NCI-H774 (cell line): ENCODE data around the gene DDX10.
"Not testable (repeated sequence)": the region's sequence is repeated elsewhere in the genome, so short reads cannot be mapped to it uniquely, and the experiment has no call there.

Experiments
- DNase-seq: peaks from one replicate; lab custom pipeline; 2025; lab: John Stamatoyannopoulos, UW

DDX10 gene

DNA sequence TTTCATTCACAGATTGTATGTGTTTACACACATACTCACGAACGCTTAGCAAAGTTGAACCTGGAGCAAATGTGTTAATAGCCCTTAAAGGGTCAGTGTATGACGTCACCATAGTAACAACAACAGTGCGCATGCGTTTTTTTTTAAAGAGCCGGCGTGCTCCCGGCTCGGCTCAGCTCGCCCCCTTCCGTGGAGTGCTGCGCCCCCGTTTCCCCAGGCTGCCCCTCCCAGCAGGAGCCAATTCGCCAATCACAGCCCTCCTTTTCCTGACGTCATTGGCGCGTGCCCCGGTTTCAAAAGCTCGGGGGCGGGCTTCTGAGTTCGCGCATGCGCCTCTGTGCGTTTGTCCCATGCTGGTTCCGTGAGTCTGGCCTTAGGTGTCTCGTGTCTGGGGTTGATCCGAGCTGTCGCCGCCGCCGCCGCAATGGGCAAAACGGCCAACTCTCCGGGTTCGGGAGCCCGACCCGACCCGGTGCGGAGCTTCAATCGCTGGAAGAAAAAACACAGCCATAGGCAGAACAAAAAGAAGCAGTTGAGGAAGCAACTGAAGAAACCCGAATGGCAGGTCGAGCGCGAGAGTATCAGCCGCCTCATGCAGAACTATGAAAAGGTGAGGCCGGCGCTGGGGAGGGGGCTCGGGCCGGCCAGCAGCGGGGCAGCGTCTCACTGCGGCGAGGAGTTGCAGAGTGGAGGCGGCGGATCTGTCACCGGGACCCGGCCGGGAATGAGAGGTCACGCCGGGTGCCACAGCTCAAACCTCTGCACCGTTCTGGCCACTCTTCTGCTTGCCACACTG, at the start of gene DDX10:
DDX10 (plus strand) TSS at position 340 of the 796 bp plus-strand sequence; CDS start at position 425, 85 bp downstream.
- DNase-seq: peak; percentile 98

DNA sequence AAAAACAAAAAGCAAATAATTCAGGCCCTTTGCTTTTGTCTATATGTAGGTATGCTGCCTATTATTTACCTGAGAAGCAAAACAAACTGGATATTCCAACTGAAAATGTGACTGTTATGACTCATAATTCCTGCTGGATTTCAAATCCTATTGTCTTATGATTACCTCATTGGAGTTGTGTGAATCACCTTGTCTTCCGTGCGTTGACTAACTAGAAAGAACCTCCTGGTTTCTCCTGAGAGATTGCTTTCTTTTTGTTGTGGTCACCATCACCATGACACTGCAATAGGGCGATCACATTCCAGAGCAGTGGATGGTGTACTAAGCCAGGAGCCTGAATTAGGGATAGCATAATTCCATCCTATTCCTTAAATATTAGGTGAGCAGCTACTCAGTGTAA, 48.3 kb upstream of the DDX10 start:
- DNase-seq: no peak

DNA sequence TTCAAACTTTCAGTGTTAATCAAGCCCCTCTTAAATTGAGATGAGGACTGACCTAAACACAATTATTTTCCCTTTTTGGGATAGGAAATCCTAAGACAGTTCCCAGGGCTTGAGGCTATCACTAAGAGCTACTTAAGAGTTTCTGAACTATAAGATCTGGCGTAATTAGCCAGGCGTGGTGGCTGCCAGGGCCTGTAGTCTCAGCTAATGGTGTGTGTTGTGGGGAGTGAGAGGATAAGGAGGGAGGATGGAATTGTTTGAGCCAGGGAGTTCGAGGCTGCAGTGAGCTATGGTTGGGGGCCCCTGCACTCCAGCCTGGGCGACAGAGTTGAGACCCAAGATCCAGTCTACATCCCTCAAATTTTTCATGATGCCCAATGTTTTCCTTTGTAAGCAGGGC, 47.8 kb upstream of the DDX10 start:
- no peak for DNase-seq

DNA sequence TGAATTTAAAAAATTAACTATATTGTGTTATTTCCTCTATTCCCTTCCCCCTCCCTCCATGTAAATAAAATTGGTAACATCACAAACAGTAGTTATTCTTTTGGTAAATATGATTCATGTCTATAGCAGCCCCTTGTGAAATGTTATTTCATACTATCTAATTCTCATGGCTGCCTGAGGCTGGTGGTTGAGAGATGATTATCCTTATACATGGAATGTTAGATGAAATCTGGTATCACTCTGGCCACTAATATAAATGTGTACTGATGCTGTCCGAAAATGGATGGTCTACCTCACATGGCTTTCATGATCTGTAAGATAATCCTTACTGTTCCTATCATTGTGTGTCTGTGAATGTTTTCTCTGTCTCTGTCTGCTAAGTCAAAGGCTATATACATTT, 46.3 kb upstream of the DDX10 start:
- DNase-seq: no peak

DNA sequence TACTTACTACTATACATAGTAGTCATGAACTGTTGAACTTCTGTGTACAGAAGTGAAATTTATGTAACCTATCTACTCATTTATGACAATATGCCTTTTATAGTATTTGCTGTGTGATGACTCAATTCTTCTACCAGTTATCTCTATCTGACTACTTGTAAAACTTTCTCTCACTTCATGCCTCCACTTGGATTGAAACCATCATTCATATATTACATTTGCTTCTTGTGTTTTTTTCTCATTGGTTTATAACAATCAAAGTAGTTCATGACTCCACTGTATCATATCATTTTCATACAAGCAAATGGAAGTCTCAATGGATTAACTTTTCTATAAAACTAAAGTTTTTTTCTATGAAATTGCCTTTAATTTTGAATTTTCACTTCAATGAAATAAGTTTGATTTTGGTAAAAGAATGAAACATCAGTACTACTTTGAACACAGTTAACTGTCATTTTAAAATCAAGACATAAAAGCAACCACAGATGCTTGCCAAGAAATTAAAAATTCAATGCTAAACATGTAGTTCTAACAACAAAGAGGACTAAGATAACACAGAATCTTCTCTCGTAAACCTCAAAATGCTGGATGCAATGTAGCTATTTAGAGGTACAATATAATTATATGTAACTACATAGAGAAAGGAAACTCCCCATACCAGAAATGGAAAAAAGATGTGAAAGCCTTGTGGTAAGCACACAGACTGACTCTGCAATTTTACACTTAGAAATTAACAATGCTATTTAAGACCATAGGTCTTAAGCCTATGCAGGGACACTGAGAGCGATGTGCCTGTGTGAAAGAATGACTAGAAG, 43.7 kb upstream of the DDX10 start:
- no peak for DNase-seq

DNA sequence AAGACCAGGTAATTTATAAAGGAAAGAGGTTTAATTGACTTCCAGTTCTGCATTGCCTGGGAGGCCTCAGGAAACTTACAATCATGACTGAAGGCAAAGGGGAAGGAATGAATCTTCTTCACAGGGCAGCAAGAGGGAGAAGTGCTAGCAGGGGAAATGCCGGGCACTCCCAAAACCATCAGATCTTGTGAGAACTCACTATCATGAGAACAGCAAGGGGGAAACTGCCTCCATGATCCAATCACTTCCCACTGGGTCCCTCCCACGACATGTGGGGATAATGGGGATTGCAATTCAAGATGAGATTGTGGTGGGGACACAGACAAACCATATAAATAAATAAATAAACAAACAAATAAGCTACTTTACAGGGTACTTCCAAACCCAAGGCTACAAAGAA, 42.5 kb upstream of the DDX10 start:
- DNase-seq: no peak

DNA sequence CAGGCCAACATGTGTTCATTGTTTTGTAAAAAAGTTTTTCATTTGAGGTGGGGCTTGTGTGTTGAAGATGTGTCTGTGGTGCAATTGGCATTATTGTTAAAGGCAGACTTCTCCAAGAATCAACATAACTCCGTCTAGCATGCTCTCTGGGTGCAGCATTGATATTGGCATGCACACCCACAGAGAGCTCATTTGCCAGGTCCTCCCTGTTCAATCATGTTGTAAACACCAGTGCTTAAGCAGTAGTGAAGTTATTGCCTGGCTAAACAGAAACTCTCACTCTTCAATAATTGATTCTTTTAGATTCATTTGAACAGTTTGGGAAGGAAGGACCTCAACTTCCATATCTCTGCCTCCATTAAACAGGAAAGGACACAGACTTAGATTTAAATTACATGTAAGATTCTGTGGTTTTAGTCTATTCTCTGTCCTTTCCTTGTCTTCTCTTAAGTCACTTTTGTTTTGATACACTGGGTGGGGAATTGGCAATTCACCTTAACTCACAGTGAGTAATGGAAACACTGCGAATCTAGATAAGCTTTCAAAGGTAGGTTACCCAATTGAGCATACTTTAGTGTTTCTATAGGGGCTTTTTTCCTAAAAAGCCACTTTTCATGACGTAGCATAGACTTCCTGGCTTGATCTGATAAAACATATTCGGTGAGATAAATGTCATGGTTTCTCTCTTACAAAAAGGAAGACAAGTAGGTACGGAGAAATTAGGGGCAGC, 40.5 kb upstream of the DDX10 start:
- DNase-seq: no peak

DNA sequence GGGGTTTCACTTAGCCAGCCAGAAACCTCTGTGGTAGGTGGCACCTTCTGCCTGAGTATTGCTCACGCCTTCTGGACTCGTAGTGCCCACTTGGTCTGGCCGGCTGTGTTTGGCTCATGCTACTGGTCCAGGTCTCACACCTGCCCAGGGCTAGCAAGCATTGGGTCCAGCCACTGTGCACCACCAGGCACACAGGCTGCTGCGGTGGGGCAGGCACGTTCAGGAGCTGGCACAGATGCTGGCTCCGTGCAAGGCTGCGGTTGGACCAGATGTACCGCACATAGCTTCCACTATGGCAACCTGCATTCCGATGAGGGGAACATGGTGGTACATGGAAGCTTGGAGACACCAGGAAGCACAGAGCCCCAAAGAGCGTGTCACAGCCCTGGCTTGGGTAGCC, 36.5 kb upstream of the DDX10 start:
- DNase-seq: no peak

DNA sequence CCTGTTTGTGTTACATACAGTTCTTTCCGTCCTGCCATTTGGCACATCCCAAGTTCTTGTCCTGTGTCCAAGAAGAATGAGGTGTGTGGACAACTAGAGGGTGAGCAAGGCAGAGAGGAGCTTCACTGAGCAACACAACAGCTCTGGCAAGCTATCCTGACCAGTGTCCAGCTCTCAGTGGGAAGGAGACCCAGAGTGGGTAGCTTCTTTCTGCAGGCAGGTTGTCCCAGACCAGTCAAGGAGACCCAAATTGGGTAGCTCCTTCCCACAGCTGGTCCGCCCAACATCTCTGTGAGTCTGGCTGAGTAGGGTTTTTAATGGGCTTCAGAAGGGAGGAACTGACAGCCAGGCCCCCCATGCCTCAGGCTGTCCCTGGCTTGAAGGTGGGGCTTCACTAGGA, 36.1 kb upstream of the DDX10 start:
- no peak for DNase-seq

DNA sequence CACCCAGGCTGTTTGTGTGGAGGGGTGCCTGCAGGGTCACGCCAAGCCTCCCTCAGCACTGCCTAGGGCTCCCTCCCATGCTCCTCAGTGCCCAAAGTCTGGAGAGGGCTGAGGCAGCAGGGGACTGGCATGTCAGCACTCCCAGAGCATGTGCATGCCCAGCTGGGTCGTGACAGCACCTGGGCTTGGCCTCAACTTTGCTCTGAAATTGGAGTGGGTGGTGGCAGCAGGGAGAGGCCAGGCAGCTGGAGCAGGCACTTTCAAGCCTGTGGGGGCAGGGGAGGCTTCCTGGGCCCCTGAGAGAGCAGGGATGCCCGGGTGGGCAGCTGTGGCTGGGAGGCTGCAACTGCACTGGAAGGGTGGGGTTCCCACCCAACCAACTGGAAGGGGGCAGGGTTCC, 35.6 kb upstream of the DDX10 start:
- no peak for DNase-seq

DNA sequence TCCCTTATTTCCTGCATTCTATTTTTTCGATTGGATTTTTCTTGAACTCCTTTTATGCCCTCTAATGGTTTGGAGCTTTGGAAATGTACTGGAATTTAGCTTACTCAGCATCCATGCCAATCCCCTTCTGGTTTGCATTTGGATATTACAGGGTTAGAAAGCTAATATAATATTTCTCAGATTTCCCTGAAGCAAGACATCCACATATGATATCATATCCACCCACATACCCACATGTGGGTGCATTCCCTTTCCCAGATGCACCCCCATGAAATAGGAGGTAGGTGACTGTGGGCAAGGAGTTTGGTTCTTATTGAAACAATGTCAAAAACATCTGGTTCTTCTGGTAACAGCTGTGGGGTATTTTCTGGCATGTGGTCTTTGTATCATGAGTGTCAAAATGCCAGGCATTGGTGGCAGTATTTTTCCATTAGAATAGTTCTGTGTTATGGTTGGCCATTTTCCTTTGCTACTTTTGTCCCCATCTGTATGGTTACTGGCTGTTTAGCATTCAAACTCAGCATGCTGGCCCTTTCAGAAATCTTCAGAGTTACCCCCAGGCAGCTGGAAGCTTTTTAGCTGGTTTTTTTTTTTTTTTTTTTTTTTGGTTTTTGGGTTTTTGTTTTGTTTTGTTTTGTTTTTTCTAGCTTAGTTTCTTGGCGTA, 32.7 kb upstream of the DDX10 start:
- DNase-seq: no peak

DNA sequence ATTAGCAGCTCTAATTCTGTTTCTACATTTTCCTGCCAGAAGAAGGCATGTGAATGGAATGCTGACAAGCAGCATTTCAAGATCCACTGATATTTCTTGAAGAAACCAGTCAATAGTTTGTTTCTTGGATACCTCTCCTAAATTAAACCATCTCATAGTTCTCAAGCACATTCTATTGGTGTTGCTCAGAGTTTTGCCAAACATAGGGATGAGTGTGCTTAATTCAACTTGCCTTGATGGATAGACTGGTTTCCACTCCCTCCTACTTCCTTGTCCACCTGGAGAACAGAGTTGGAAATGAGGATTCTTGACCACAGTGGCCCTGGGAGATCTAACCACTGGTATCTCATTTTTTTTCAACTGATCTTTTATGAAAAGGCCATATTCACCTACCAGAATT, 29.8 kb upstream of the DDX10 start:
- DNase-seq: no peak

DNA sequence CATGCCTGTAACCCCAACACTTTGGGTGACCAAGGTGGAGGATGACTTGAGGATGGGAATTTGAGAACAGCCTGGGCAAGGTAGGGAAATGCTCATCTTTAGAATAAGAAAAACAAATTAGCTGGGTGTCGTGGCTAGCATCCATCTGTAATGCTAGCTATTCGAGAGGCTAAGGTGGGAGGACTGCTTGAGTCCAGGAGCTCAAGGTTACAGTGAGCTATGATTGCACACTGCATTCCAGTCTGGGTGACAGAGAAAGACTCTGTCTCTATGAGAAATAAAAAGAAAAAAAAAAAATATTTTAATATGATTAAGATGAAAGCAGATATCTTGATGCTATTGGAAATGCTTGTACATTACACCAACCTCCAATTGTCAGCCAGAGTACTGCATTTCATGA, 28.6 kb upstream of the DDX10 start:
- DNase-seq: no peak

DNA sequence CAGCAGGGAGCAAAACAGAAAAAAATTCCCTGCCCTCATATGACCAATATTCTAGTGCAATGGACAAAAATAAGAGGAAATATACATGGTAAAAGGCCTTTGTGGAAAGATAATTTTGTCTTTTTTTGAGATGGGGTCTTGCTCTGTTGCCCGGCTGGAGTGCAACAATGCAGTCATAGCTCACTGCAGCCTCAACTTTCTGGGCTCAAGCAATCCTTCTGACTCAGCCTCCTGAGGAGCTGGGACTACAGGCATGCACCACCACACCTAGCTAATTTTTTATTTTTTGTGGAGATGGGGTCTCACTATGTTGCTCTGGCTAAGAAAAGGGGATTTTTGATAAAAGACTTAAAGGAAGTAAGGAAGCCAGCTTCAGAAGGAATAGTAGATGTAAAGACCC, 25.7 kb upstream of the DDX10 start:
- DNase-seq: no peak

DNA sequence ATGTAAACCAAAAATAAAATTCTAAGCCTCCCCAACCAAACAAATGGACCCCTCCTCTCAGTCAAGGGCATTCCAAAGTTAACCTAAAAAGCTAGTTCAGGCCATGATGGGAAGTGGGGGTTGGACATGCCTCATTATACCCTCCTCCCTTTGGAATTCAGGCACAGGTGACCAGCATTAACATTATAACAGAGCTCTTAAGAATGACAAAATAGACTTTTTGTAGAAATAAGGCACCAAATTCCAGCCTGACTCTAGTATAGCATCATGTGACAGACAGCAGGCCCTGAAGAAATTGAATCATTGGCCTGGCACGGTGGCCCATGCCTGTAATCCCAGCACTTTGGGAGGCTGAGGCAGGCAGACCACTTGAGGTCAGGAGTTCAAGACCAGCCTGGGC, 23.1 kb upstream of the DDX10 start:
- DNase-seq: not testable (repeated sequence)

DNA sequence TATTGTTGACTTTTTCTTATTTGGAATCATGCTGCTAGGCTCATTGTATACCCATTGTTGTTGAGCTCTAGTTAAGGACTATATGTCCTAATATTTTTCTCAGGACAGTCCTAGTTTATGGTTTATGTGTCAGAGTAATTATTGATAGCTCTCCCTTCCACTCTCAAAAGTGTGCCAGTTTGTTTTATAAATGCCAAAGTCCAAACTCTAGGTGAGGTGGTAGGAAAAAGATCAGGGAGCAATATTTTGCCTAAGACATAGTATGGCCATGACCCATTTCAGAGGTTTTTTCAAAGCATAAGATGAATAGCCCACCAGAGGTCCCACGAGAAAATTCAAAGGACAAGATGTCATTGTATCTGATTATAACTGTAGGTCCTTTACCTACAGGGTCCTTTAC, 20.9 kb upstream of the DDX10 start:
- DNase-seq: no peak

DNA sequence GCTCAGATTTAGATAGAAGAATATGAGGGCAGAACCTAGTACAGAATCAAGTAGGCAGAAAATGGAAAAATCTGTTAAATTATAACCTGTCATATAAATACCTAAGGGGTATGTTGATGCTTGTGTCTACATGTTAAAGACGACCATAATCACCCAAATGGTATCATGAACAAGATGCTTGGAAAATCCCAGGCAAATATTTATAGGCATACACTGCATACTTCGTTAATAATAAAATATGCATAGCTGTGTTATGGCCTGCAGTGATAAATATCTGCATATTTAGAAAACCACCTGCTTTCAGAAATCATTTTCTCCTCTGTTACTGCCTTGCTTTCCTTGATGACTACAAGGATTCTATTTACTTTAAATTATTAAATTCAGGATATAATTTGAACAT, 18.9 kb upstream of the DDX10 start:
- no peak for DNase-seq

DNA sequence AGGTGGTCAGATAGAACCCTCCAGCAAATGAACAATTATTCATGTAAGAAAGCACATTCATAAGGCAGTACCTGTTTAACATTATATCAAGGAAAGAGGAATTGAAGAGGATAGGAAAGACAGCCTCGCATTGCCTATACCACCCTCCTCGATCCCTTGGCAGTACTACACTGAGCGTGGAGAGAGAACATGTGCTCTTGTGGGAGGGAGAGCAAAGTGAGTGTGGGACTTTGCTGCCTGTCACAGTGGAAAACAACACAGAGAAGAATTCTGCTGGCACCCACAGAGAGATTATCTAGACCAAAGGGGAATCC, 17.5 kb upstream of the DDX10 start:
- DNase-seq: no peak

DNA sequence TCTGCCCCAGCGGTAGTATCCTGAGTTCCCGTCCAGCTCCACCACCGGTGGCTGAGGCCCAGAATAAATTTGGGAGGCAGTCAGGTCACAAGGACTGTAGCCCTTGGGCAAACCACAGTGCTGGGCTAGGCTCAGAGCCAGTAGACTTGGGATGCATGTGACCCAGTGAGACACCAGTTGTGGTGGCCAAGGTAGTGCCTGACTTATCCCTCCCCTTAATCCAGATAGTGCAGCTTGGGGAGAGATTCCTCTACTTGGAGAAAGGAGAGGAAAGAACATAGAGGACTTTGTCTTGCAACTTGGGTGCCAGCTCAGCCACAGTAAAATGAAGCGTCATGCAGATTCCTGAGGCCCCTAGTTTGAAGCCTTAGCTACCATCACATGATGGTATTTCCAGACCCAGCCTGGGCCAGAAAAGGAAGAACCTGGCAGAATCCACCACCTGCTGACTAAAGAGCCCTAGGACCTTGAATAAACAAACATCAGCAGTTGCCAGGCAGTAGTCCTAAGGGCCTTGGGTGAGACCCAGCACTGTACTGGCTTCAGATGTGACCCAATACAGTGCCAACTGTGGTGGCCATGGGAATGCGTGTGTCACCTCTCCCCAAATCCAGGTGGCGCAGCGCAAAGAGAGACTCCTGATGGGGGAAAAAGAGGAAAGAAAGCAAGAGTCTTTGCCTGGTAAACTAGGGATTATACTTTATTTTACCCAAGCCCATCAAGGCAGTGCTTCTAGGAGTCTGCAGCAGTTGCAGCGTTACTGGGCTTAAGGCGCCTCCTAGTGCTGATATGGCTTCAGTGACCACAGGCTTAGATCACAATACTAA, 17.0 kb upstream of the DDX10 start:
- peak; percentile 67 for DNase-seq

DNA sequence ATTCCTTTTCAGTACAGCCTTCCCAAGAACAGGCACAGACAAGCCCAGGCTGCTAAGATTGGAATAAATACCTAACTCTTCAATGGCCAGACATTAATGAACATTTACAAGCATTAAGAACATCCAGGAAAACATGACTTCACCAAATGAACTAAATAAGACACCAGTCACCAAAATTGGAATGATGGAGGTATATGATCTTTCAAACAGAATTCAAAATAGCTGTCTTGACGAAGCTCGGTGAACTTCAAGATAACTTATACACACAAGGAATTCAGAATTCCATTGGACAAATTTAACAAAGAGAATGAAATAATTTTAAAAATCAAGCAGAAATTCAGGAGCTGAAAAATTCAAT, 16.4 kb upstream of the DDX10 start:
- DNase-seq: no peak

DNA sequence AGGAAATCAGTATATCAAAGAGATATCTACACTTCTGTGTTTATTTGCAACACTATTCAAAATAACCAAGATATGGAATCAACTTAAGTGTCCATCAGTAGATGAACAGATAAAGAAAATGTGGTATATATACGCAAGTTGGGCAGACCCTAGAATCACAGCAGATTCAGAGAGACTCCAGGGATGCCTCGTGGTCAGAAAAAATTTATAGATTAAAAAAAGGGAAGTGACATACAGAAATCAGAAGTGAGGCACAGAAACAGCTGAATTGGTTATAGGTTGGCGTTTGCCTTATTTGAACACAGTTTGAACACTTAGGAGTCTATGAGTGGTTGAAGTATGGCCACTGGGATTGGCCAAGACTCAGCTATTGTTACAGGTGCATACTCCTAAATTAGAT, 10.8 kb upstream of the DDX10 start:
- DNase-seq: not testable (repeated sequence)
